ENCODE measurements around the gene TRAPPC5.

Gene TRAPPC5

GRCh38 chr19:7701654-7702457 is 21.2 kb downstream of the TRAPPC5 start, which contains the start of gene FCER2:
Gene FCER2, minus strand, starts transcription at chr19:7702131. Its CDS starts 2,371 bp downstream, at chr19:7699760.
- no peak for DNase-seq

GRCh38 chr19:7703332-7703731 is 22.7 kb downstream of the TRAPPC5 start:
- DNase-seq, result no peak

- DNase-seq, result no peak
Observed at GRCh38 chr19:7704280-7705060, 23.8 kb downstream of the TRAPPC5 start.

GRCh38 chr19:7705387-7706187 is 25.0 kb downstream of the TRAPPC5 start:
- peak; percentile 21 to 94 (median 61) for DNase-seq

GRCh38 chr19:7706188-7706954 is 25.7 kb downstream of the TRAPPC5 start:
- DNase-seq, result no peak

- no peak for DNase-seq
Observed at GRCh38 chr19:7706955-7707456, 26.4 kb downstream of the TRAPPC5 start.

GRCh38 chr19:7709932-7710460 is 29.4 kb downstream of the TRAPPC5 start:
- DNase-seq, result no peak

- DNase-seq, result no peak
Observed at GRCh38 chr19:7710616-7711015, 30.0 kb downstream of the TRAPPC5 start.

- no peak for DNase-seq
Observed at GRCh38 chr19:7715671-7716070, 35.0 kb downstream of the TRAPPC5 start.

DNA sequence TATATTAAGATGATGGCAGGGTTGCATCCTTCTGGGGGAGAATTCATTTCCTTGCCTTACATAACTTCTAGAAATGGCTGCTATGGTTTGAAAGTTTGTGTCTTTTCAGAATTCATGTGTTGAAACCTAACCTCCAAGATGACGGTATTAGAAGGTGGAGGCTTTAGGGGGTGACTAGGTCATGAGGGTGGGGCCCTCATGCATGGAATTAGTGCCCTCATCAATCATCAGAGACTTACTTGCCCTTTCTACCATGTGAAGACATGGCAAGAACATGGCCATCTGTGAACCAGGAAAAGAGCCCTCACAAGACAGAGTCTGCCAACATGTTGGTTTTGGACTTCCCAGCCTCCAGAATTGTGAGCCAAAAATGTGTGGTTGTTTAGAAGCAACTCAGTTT is 36.1 kb downstream of the TRAPPC5 start:
- no peak for DNase-seq

DNA sequence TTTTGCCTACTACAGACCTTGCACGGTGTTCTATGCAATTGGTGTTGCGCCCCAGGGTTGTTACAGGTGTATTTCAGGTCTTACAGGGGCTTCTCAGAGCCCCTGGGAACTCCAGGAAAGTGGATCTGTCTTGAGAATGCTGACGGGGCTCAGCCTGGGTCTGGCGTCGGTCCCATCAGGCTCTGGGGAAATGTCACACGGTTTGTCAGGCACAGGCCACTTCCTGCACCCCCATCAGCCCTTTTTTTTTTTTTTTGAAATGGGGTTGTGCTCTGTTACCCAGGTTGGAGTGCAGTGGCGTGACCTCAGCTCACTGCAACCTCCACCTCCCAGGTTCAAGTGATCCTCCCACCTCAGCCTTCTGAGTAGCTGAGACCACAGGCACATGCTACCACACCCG is 38.0 kb downstream of the TRAPPC5 start:
- DNase-seq, result peak in 1 of 5 experiments; percentile 30

DNA sequence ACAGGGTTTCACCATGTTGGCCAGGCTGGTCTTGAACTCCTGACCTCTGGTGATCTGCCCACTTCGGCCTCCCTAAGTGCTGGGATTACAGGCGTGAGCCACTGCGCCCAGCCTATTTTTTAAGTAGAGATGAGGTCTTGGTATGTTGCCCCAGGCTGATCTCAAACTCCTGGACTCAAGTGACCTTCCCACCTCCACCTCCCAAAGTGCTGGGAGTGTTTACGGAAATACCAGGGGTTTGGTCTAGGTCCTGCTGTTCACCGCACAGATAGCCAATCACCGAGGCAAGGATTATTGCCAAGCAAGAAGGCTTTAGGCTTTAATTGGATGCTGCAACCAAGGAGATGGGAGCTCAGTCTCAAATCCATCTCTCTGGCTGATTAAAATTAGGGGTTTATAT is 39.7 kb downstream of the TRAPPC5 start:
- no peak for DNase-seq

- DNase-seq, result no peak
Observed at GRCh38 chr19:7722231-7722651, 41.6 kb downstream of the TRAPPC5 start.

GRCh38 chr19:7725791-7726190 is 45.2 kb downstream of the TRAPPC5 start:
- no peak for DNase-seq

DNA sequence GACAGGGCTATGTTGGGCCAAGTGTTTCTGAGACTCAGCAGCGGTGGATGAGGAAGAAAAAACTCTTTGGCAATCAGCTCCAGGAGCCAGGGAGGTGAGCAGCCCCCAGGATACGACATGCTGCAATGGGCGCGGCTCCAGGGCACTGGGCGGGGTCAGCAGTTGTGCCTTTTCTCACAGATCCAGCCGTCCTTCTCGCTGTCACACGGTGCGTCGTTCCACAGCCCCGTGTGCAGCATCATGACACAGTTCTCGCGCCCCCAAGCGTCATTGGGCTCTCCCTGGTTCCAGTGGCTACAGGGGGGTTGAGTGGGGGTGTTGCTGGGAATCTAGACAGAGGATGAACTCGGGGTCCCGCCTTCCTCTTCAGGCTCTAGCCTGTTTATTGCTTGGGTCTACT is 48.6 kb downstream of the TRAPPC5 start:
- DNase-seq, result no peak

DNA sequence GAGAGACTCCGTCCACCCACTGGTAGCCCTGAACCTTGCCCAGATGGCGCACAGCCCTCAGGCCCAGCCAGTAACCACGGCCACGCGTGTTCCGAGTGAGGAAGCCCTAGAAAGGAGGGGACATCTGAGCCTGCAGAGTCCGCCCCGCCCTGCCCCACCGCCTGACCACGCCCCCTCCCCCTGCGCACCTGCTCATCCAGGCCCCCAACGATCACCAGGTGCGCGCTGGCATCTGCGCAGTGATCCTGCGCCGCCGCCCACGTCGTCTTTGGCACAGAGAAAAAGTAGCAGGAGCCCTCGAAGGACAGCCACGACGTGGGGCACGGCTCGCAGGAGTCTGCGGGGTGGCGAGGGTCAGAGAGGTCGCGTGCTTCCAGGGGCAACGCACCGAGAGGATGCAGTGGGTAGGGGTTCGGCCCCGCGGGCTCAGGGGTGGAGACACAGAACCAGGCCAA is 49.2 kb downstream of the TRAPPC5 start:
- DNase-seq, result no peak

DNA sequence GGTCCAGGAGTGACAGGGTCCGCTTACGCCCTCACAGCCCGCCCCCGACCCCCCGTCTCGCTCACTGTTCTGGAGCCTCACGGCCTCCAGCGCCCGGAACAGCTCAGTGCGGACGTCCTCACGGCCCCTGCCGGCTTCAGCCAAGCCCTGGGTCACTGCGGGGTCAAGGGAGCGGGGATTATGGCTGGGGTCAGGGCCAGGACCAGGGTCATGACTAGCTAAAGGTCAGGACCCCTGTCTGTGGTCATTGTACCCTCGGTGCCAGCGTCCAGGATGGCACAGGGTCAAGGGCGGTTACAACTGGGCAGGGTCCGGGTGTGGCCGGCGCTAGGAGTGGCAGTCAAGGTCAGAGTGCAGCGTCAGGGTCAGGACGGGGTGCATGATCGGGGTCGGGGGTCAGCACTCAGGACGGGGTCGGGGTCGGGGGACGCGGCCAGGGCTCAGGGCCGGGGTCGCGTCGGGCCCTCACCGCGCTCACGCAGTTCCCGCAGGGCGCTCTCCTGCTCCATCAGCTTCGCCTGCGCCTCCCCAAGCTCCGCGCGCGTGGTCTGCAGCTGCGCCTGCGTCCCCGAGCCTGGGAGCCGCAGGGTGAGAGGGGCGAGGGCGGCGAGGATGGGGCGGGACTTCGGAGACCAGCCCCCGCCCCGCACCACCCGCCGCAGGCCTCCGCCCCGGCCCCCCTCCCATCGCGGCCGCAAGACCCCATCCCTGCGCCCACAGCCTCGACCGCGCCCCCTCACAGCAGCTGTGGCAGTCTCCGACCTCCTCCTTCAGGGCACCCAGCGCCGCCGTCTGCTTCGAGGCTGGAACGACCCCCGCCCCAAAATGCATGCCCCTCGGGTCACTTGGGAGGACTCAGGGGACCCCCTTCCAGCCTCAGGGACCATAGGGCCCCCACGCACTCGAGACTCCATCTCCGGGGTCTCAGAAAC is 49.9 kb downstream of the TRAPPC5 start:
- no peak for DNase-seq

DNA sequence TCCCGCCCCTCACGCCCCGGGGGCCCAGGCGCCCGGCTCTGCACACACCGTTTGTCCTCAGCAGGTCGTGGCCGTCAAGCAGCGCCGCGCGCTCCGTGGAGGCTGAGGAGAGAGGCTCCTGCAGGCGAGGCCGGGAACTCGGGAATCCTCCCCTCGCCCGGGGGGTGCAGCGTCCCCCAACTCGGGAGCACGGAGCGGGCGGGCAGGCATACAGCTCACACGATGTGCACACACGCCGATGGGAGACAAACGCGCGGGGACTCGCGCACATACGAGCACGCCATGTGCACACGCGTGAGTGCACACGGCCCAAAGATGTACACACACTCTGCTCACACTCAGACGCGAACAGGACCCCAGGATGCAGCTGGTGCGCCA is 50.6 kb downstream of the TRAPPC5 start:
- DNase-seq, result no peak

GRCh38 chr19:7731615-7732014 is 51.0 kb downstream of the TRAPPC5 start:
- DNase-seq, result no peak

DNA sequence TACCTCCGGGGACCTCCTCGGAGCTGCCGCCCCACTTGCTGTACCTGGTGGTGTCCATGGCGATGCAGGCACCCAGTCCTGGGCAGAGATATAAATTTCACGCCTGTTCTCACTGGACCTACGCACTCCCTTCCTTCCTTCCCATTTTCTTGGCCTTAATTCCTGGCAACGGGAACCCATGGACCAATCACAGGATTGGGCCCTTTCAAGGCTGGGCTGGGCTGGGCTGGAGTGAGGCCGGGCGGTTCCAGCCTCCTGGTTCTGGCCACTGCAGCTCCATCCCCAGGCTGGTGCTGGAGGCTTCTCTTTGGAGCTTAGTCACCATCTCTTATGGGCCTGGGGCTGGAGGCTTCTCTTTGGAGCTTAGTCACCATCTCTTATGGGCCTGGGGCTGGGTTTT is 51.4 kb downstream of the TRAPPC5 start, which contains the start of gene CLEC4G:
CLEC4G (minus strand) TSS at position 66 of the 400 bp plus-strand sequence; CDS start at position 58, 8 bp downstream.
- DNase-seq, result no peak

Data from T-helper 2 cell (primary cell).